Trophoblast cell (in vitro differentiated cells and primary cell): ENCODE results near the gene PLA2G15.

Experiments
- DNase-seq, 2 donors: peaks; one replicate each; pipeline ENCODE4 v3.0.0-alpha.2; 2016
- H2AFZ ChIP-seq: 2 replicates; pipeline ENCODE4 v1.6.1; 2013; ENCODE audit warnings: low read length, moderate library complexity, mild to moderate bottlenecking; ENCODE audit not compliant: insufficient read depth, poor library complexity
- H2AK5ac ChIP-seq: 2 replicates; pipeline ENCODE4 v1.6.1; 2013; ENCODE audit warnings: mild to moderate bottlenecking, low read length
- H2BK120ac ChIP-seq: 2 replicates; pipeline ENCODE4 v1.6.1; 2013; ENCODE audit warnings: low read length, mild to moderate bottlenecking, moderate library complexity; ENCODE audit not compliant: insufficient read depth, poor library complexity
- H2BK12ac ChIP-seq: 2 replicates; pipeline ENCODE4 v1.6.1; 2013; ENCODE audit warnings: mild to moderate bottlenecking, low read length, moderate library complexity
- H2BK5ac ChIP-seq: 2 replicates; pipeline ENCODE4 v1.6.1; 2013; ENCODE audit warnings: low read length, low read depth, moderate library complexity, mild to moderate bottlenecking; ENCODE audit not compliant: poor library complexity
- H3K14ac ChIP-seq: 2 replicates; pipeline ENCODE4 v1.6.1; 2013; ENCODE audit warnings: mild to moderate bottlenecking, low read length
- H3K18ac ChIP-seq: 2 replicates; pipeline ENCODE4 v1.6.1; 2013; ENCODE audit warnings: mild to moderate bottlenecking, low read length
- H3K23ac ChIP-seq: 2 replicates; pipeline ENCODE4 v1.6.1; 2013; ENCODE audit warnings: low read length
- H3K27ac ChIP-seq: 2 replicates; pipeline ENCODE4 v1.5.1; 2013; ENCODE audit warnings: low read depth, mild to moderate bottlenecking, inconsistent platforms, low read length, moderate library complexity
- H3K27me3 ChIP-seq: 2 replicates; pipeline ENCODE4 v1.6.1; 2013; ENCODE audit warnings: inconsistent platforms, mild to moderate bottlenecking, low read length, moderate library complexity; ENCODE audit not compliant: insufficient read depth
- H3K36me3 ChIP-seq, 2 experiments: 1 replicate in 1 of 2; 2 replicates in 1 of 2; pipeline ENCODE4 v1.6.1; 2013; ENCODE audit warnings: low read length in 2 of 2, mild to moderate bottlenecking in 2 of 2, moderate library complexity in 1 of 2; ENCODE audit not compliant: insufficient read depth in 2 of 2, control insufficient read depth in 1 of 2
- H3K4ac ChIP-seq: 2 replicates; pipeline ENCODE4 v1.6.1; 2013; ENCODE audit warnings: low read depth, mild to moderate bottlenecking, low read length, moderate library complexity
- H3K4me1 ChIP-seq, 2 experiments: 1 replicate in 1 of 2; 2 replicates in 1 of 2; pipeline ENCODE4 v1.6.1; 2013; ENCODE audit warnings: low read length in 2 of 2, mild to moderate bottlenecking in 2 of 2, moderate library complexity in 1 of 2; ENCODE audit not compliant: insufficient read depth in 2 of 2, control insufficient read depth in 1 of 2
- H3K4me2 ChIP-seq: 2 replicates; pipeline ENCODE4 v1.6.1; 2013; ENCODE audit warnings: inconsistent platforms, mild to moderate bottlenecking, low read length, moderate library complexity
- H3K4me3 ChIP-seq: 2 replicates; pipeline ENCODE4 v1.5.1; 2013; ENCODE audit warnings: mild to moderate bottlenecking, low read depth, low read length, inconsistent platforms
- H3K79me1 ChIP-seq: one replicate; pipeline ENCODE4 v1.6.1; 2013; ENCODE audit warnings: low read length
- H3K79me2 ChIP-seq: 2 replicates; pipeline ENCODE4 v1.6.1; 2013; ENCODE audit warnings: low read length, mild to moderate bottlenecking; ENCODE audit not compliant: control insufficient read depth, insufficient read depth, poor library complexity
- H3K9ac ChIP-seq: 2 replicates; pipeline ENCODE4 v1.6.1; 2013; ENCODE audit warnings: mild to moderate bottlenecking, low read length
- H3K9me3 ChIP-seq: 2 replicates; pipeline ENCODE4 v1.6.1; 2013; ENCODE audit warnings: low read depth, mild to moderate bottlenecking, control low read depth, inconsistent platforms, low read length; ENCODE audit not compliant: insufficient read depth
- H4K12ac ChIP-seq: 2 replicates; pipeline ENCODE4 v1.6.1; 2013; ENCODE audit warnings: low read depth, mild to moderate bottlenecking, low read length, moderate library complexity
- H4K8ac ChIP-seq: 2 replicates; pipeline ENCODE4 v1.6.1; 2013; ENCODE audit warnings: low read depth, mild to moderate bottlenecking, low read length, moderate library complexity
- H4K91ac ChIP-seq: one replicate; pipeline ENCODE4 v1.6.1; 2013; ENCODE audit warnings: low read depth, mild to moderate bottlenecking, low read length, moderate library complexity
- WGBS: extraction: QIAGEN DNeasy Blood & Tissue Kit; methylation state at CpG from one replicate; pipeline ENCODE4 v1.1.7; 2013; ENCODE audit warnings: missing lambda C conversion rate; ENCODE audit not compliant: insufficient read length, insufficient coverage; ENCODE audit errors: extremely low coverage; 5-methylcytosine and 5-hydroxymethylcytosine counted together

PLA2G15 gene

GRCh38 chr16:68297908-68298307, 52.7 kb downstream of the PLA2G15 start:
- Histone ChIP-seq H2BK120ac (no peak overlapping the region), H3K4ac (no peak overlapping the region), H3K4me2 (no peak overlapping the region), H3K79me2 (no peaks in the 10 kb centered on the region), H2AFZ (no peak overlapping the region), H4K8ac (no peak overlapping the region), H3K36me3 (peaks cover 50 to 70% of the 10 kb centered on the region in 2 experiments), H3K4me1 (no peaks in the 10 kb centered on the region), H3K14ac (no peak overlapping the region), H3K18ac (no peak overlapping the region), H3K4me3 (no peak overlapping the region), H2BK12ac (no peak overlapping the region), H2BK5ac (no peak overlapping the region), H3K79me1 (no peaks in the 10 kb centered on the region), H3K9me3 (peaks cover 1% of the 10 kb centered on the region), H4K12ac (no peak overlapping the region), H3K23ac (no peak overlapping the region), H3K27ac (no peak overlapping the region), H2AK5ac (no peak overlapping the region), H3K27me3 (no peaks in the 10 kb centered on the region), H4K91ac (no peak overlapping the region), H3K9ac (no peak overlapping the region)
- WGBS, result no CpG with 5 or more reads among the region's 3 CpGs
- no peak for DNase-seq

- Histone ChIP-seq H2BK12ac (no peak overlapping the region), H3K27ac (no peak overlapping the region), H3K14ac (no peak overlapping the region), H2AFZ (no peak overlapping the region), H3K36me3 (peaks cover 48 to 70% of the 10 kb centered on the region in 2 experiments), H3K79me2 (no peaks in the 10 kb centered on the region), H2AK5ac (no peak overlapping the region), H3K4me3 (no peak overlapping the region), H4K8ac (no peak overlapping the region), H2BK5ac (no peak overlapping the region), H4K12ac (no peak overlapping the region), H3K79me1 (no peaks in the 10 kb centered on the region), H2BK120ac (no peak overlapping the region), H3K4me1 (no peaks in the 10 kb centered on the region), H3K27me3 (no peaks in the 10 kb centered on the region), H3K4me2 (no peak overlapping the region), H3K23ac (no peak overlapping the region), H3K9me3 (peaks cover 1% of the 10 kb centered on the region), H3K18ac (no peak overlapping the region), H3K9ac (no peak overlapping the region), H4K91ac (no peak overlapping the region), H3K4ac (no peak overlapping the region)
- no CpG with 5 or more reads among the region's 3 CpGs for WGBS
- no peak for DNase-seq
These were observed 53.1 kb downstream of the PLA2G15 start for GRCh38 chr16:68298312-68298711.

- Histone ChIP-seq H2BK5ac (no peak overlapping the region), H3K79me2 (no peaks in the 10 kb centered on the region), H2AFZ (no peak overlapping the region), H3K79me1 (no peaks in the 10 kb centered on the region), H3K4me1 (no peaks in the 10 kb centered on the region), H2AK5ac (no peak overlapping the region), H2BK120ac (no peak overlapping the region), H3K4me3 (no peak overlapping the region), H2BK12ac (no peak overlapping the region), H3K9me3 (peaks cover 1% of the 10 kb centered on the region), H3K9ac (no peak overlapping the region), H3K27me3 (no peaks in the 10 kb centered on the region), H3K18ac (no peak overlapping the region), H3K27ac (no peak overlapping the region), H3K36me3 (peaks cover 49 to 68% of the 10 kb centered on the region in 2 experiments), H4K91ac (no peak overlapping the region), H4K8ac (no peak overlapping the region), H4K12ac (no peak overlapping the region), H3K14ac (no peak overlapping the region), H3K4me2 (no peak overlapping the region), H3K23ac (no peak overlapping the region), H3K4ac (no peak overlapping the region)
- no peak for DNase-seq
- WGBS, result no CpG with 5 or more reads among the region's 5 CpGs
These were observed 53.9 kb downstream of the PLA2G15 start for GRCh38 chr16:68298907-68299561.

DNA sequence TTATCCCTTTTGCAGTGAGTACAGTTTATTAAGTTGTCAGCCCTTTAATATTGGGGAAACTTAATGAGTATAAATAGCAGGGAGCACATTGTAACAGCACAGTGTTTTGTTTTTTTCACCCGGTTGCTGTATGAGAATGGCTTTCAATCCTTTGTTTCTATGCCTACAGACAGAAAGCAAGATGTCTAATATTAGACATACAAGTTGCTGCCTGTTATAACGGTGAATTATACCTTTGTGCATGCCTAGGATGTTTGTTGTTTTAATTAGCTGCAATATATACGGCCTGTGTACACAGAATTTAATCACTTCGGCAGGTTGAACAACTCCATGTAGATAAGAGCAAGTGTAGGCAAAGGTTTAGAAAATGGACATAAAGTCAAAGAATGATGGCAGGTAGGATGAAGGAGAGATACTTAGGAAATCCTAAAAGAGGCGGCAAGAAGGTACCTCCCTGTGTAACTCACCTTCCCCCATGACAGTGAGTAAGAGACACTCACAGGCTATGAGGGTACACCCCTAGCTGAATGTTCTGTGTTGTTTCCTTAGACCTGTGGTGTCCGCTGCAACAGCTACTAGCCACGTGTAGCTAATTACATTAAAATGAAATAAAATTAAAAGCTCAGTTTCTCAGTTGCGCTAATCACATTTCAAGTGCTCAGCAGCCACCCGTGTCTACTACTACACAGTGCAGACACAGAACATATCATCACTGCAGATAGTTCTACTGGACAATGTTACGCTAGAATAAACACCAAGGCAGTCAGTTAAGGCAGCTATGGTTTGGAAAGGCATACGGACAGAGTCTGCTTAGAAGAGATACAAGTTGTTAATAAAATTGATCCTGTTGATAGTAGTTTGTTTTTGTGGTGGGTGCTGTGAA, 54.6 kb downstream of the PLA2G15 start:
- Histone ChIP-seq H2BK5ac (no peak overlapping the region), H2AK5ac (no peak overlapping the region), H4K12ac (no peak overlapping the region), H3K4me2 (no peak overlapping the region), H2BK120ac (no peak overlapping the region), H2BK12ac (no peak overlapping the region), H3K9me3 (peaks cover 1% of the 10 kb centered on the region), H3K4me1 (no peaks in the 10 kb centered on the region), H3K27me3 (no peaks in the 10 kb centered on the region), H4K91ac (no peak overlapping the region), H4K8ac (no peak overlapping the region), H3K27ac (no peak overlapping the region), H3K9ac (no peak overlapping the region), H3K18ac (no peak overlapping the region), H2AFZ (no peak overlapping the region), H3K36me3 (peaks cover 48 to 65% of the 10 kb centered on the region in 2 experiments), H3K79me1 (no peaks in the 10 kb centered on the region), H3K79me2 (no peaks in the 10 kb centered on the region), H3K4ac (no peak overlapping the region), H3K23ac (no peak overlapping the region), H3K4me3 (no peak overlapping the region), H3K14ac (no peak overlapping the region)
- no peak for DNase-seq
- WGBS, result no CpG with 5 or more reads among the region's 11 CpGs
